Adrenal gland (tissue), 12 donors: ENCODE data around the gene DRC7. TPM values are rescaled to one million over a fixed set of nuclear protein-coding genes. Genes with fewer than 3 reads are reported as not detected.

Experiments
- DNase-seq, 7 donors: peaks; one replicate each; pipeline ENCODE4 v3.0.0-alpha.2; 2019 to 2020
- H3K27ac ChIP-seq, 5 donors: fragments of 200-600 bp; sonication (generic) in 4 of 5; 1 replicate in 3 of 5; 2 replicates in 2 of 5; pipeline versions ENCODE4 v1.5.1 to v1.8.0; 2016 to 2020; ENCODE audit warnings: mild to moderate bottlenecking in 1 of 5
- H3K27me3 ChIP-seq: fragments of 200-600 bp; 2 replicates; pipeline ENCODE4 v1.8.0; 2021
- H3K36me3 ChIP-seq, 2 donors: fragments of 200-600 bp; replicated peaks in 1 of 2; 1 replicate in 1 of 2; 2 replicates in 1 of 2; pipeline versions ENCODE4 v1.5.1 to v1.8.0; 2018 to 2022
- H3K4me1 ChIP-seq, 2 donors: fragments of 200-600 bp; replicated peaks in 1 of 2; 1 replicate in 1 of 2; 2 replicates in 1 of 2; pipeline versions ENCODE4 v1.5.1 to v1.8.0; 2018 to 2021
- H3K4me3 ChIP-seq, 4 donors: fragments of 200-600 bp; sonication (generic) in 3 of 4; one replicate each; pipeline ENCODE4 v1.5.1; 2016 to 2018
- H3K9me3 ChIP-seq, 3 donors: fragments of 200-600 bp; sonication (generic) in 1 of 3; replicated peaks in 1 of 3; 1 replicate in 2 of 3; 2 replicates in 1 of 3; pipeline versions ENCODE4 v1.5.1 to v1.8.0; 2016 to 2021
- CTCF ChIP-seq, 6 experiments: fragments of 450-650 bp in 4 of 6; fragments of 200-600 bp in 2 of 6; sonication (generic) in 1 of 6; IDR thresholded peaks; 1 replicate in 5 of 6; 2 replicates in 1 of 6; pipeline versions ENCODE4 v1.5.1 to v1.8.0; 2016 to 2021; ENCODE audit warnings: antibody characterized with exemption in 6 of 6, mild to moderate bottlenecking in 2 of 6, moderate library complexity in 1 of 6
- POLR2A ChIP-seq, 2 donors: fragments of 450-650 bp; IDR thresholded peaks; one replicate each; pipeline ENCODE4 v1.6.1; 2017; ENCODE audit warnings: antibody characterized with exemption in 2 of 2, mild to moderate bottlenecking in 2 of 2, moderate library complexity in 1 of 2
- WGBS, 4 donors: extraction: QIAGEN DNeasy Blood & Tissue Kit in 2 of 4; methylation state at CpG; one replicate each; pipeline versions ENCODE4 v1.1.5 to v1.1.7; 2013 to 2017; 5-methylcytosine and 5-hydroxymethylcytosine counted together
- intact Hi-C, 2 donors: fragments of 100-400 bp; cut with DNase I; formaldehyde crosslinking; loops; one replicate each; pipeline versions ENCODE4 v1.14.1 to v1.15.0; 2022 to 2023
- polyA plus RNA-seq, 3 donors: library from polyadenylated mRNA; stranded (reverse); fragments of 200-250 nt in 2 of 3; fragments of 350-450 nt in 1 of 3; fragmentation: Illumina TruSeq in 1 of 3; extraction: RNeasy Lipid Tissue Mini Kit (QIAGEN cat#74804) in 1 of 3; gene quantifications; one replicate each; pipeline ENCODE4 v1.2.3, GENCODE V29; 2013 to 2014
- total RNA-seq, 9 donors: library from RNA; depleted of rRNA in 4 of 9; stranded (reverse); fragments of >200 nt in 4 of 9; fragments of 120-200 nt in 1 of 9; fragmentation: NEBNext Ultra II Directional in 1 of 9; extraction: Animal tissue kit (Norgen Biotek cat#: 25700) in 1 of 9; gene quantifications; one replicate each; pipeline versions ENCODE4 v1.1.0 to v1.2.4, GENCODE V29; 2013 to 2023
- donor health status: healthy with polysubstance abuse.
- donor health status: Bipolar disorder and iron deficiency.
- donor health status: DM: yes; HTN: yes; CAD: no.
- donor health status: DM: no; HTN: no; CAD: no.
- donor health status: DM: no; HTN: no; CAD: no.
- donor health status: DM: yes; HTN: yes; CAD: no.

DRC7 gene
- total and polyA plus RNA-seq, 12 donors: 0.03 to 0.72 (median 0.33) TPM; not detected in 9

- no peaks in the 10 kb centered on the region for H3K27me3 ChIP-seq
- H3K36me3 ChIP-seq: peaks cover 0 to 6% of the 10 kb centered on the region in 2 donors
- 93 to 96% (median 94%) methylated on average over 24 to 32 of the region's 32 CpGs for WGBS, 4 donors
- no peak for DNase-seq
- H3K4me1 ChIP-seq: peaks cover 0 to 3% of the 10 kb centered on the region in 2 donors
- no peak for TF ChIP-seq POLR2A (IDR thresholded peaks at IDR 0.05)
- intact Hi-C loops: loop anchor here in 1 of 2 donors (5.0 kb wide), 1 partner anchor 239 kb away; no protein-coding TSS in a partner anchor
- H3K4me3 ChIP-seq: no peak overlapping the region
- no peak overlapping the region for H3K27ac ChIP-seq
- no peaks in the 10 kb centered on the region for H3K9me3 ChIP-seq
Measured at GRCh38 chr16:57753448-57754353, 59.1 kb downstream of the DRC7 start.

GRCh38 chr16:57754354-57755060 is 59.9 kb downstream of the DRC7 start:
- Histone ChIP-seq H3K36me3 (peaks cover 0 to 13% of the 10 kb centered on the region in 2 donors), H3K27me3 (no peaks in the 10 kb centered on the region), H3K4me1 (peaks cover 0 to 3% of the 10 kb centered on the region in 2 donors), H3K27ac (no peak overlapping the region), H3K4me3 (no peak overlapping the region), H3K9me3 (no peaks in the 10 kb centered on the region)
- intact Hi-C loops: loop anchor here (5.0 kb wide), 2 partner anchors 108 to 238 kb away; no protein-coding TSS in a partner anchor
- TF ChIP-seq CTCF (IDR thresholded peaks at IDR 0.05): no peak
- no peak for TF ChIP-seq POLR2A (IDR thresholded peaks at IDR 0.05)
- no peak for DNase-seq
- 60 to 91% (median 85%) methylated on average over 3 to 9 of the region's 9 CpGs for WGBS, 4 donors

GRCh38 chr16:57755061-57755684 is 60.6 kb downstream of the DRC7 start:
- peaks cover 0 to 3% of the 10 kb centered on the region in 2 donors for H3K4me1 ChIP-seq
- intact Hi-C loops: loop anchor here in 1 of 2 donors (5.0 kb wide), 1 partner anchor 107 kb away; no protein-coding TSS in a partner anchor
- no peak overlapping the region for H3K4me3 ChIP-seq
- H3K9me3 ChIP-seq: no peaks in the 10 kb centered on the region
- WGBS, 4 donors: 87 to 92% (median 88%) methylated on average over 5 to 24 of the region's 24 CpGs
- no peak for DNase-seq
- no peaks in the 10 kb centered on the region for H3K27me3 ChIP-seq
- no peak overlapping the region for H3K27ac ChIP-seq
- peaks cover 0 to 20% of the 10 kb centered on the region in 2 donors for H3K36me3 ChIP-seq
- TF ChIP-seq CTCF (IDR thresholded peaks at IDR 0.05): no peak
- TF ChIP-seq POLR2A (IDR thresholded peaks at IDR 0.05): no peak

GRCh38 chr16:57755726-57756423 is 61.3 kb downstream of the DRC7 start:
- H3K4me3 ChIP-seq: no peak overlapping the region
- TF ChIP-seq CTCF (IDR thresholded peaks at IDR 0.05): no peak
- no peak for TF ChIP-seq POLR2A (IDR thresholded peaks at IDR 0.05)
- no peaks in the 10 kb centered on the region for H3K27me3 ChIP-seq
- no peak overlapping the region for H3K27ac ChIP-seq
- H3K4me1 ChIP-seq: peaks cover 0 to 3% of the 10 kb centered on the region in 2 donors
- 82 to 90% (median 85%) methylated on average over 10 to 18 of the region's 18 CpGs for WGBS, 4 donors
- H3K9me3 ChIP-seq: no peaks in the 10 kb centered on the region
- no peak for DNase-seq
- intact Hi-C loops: loop anchor here (2.0 to 5.0 kb wide), 2 partner anchors 106 to 107 kb away; no protein-coding TSS in a partner anchor
- peaks cover 0 to 25% of the 10 kb centered on the region in 2 donors for H3K36me3 ChIP-seq
